MM.1S (cell line): Measurements from ENCODE around the gene CLMP.

Experiments used
- CTCF ChIP-seq: fragments of 300-600 bp; sonication (generic); IDR thresholded peaks from 2 replicates; pipeline ENCODE4 v1.5.1; 2016; ENCODE audit warnings: antibody characterized with exemption, low read length, mixed read lengths
- EZH2 ChIP-seq: fragments of 300-600 bp; sonication (generic); optimal IDR thresholded peaks from 2 replicates; pipeline ENCODE3; 2017; ENCODE audit warnings: low read depth, mild to moderate bottlenecking, antibody characterized with exemption, low read length, mixed read lengths
- EZH2phosphoT487 ChIP-seq: fragments of 300-600 bp; sonication (generic); IDR thresholded peaks from 2 replicates; pipeline ENCODE4 v1.6.1; 2018; ENCODE audit warnings: antibody characterized with exemption, low read length

DNA sequence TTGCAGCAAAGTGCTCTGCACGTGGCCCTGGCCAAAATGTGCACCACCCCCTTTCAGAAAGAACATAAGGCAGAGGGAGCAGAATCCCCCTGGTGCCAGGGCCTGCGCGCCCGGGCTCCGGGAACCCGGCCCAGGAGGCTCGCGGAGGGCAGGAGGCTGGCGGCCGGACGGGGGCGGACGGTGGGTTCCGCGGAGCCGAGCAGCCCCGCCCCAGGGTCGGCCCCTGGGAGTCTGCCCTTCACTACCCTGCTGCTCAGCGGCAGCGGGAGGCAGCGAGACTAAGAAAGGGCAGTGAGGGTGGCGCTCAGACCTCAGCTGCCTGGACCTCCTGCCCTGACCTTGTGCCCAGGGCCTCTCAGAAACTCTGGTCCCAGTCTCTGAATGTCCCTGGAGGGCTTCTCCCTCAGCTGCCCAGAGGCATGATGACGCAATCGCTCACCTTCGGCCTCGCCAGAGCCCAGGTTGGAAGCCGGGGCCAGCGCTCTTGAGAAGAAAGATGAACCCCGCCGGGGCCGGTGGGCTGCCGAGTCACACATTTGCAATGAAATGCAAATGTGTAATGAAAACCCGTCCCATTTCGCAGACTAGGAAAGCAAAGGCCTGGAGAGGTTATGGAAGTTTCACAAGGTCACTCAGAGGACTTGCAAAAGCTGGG is 1.1 kb upstream of the CLMP start:
- TF ChIP-seq CTCF: no peak
- TF ChIP-seq EZH2: no peak
- no peak for TF ChIP-seq EZH2phosphoT487
